H1 (cell line): ENCODE measurements around the gene EMX1. TPM values are rescaled to one million over a fixed set of nuclear protein-coding genes. Genes with fewer than 3 reads are reported as not detected.

Experiments used
- NRF1 ChIP-seq: IDR thresholded peaks from 2 replicates; pipeline ENCODE4 v1.6.1; 2011; ENCODE audit warnings: mild to moderate bottlenecking, low read depth, low read length, improper control_type of control experiment
- PHF8 ChIP-seq: fragments of 200-600 bp; sonication (generic); conservative IDR thresholded peaks from 2 replicates; pipeline ENCODE4 v1.7.1; 2012; ENCODE audit warnings: low read depth, mild to moderate bottlenecking, inconsistent platforms, low read length, moderate library complexity
- TAF7 ChIP-seq: optimal IDR thresholded peaks from 2 replicates; pipeline ENCODE3; 2011; ENCODE audit warnings: low read depth, mild to moderate bottlenecking, inconsistent platforms, low read length, moderate library complexity, borderline replicate concordance
- TCF12 ChIP-seq: IDR thresholded peaks from 2 replicates; pipeline ENCODE4 v1.6.1; 2011; ENCODE audit warnings: low read depth, mild to moderate bottlenecking, low read length
- polyA plus RNA-seq, 7 experiments: library from polyadenylated mRNA; depleted of rRNA in 3 of 7; stranded (reverse) in 5 of 7; unstranded in 2 of 7; fragments of >200 nt in 5 of 7; fragments of 200-250 nt in 2 of 7; gene quantifications; 1 replicate in 5 of 7; 2 replicates in 1 of 7; 4 replicates in 1 of 7; pipeline versions ENCODE4 v1.2.1 to v1.2.3, GENCODE V29; 2011 to 2013; ENCODE audit warnings: missing spikeins in 2 of 7, mixed read lengths in 2 of 7
- total RNA-seq: library from RNA; stranded (reverse); fragmentation: NEBNext Ultra II Directional; extraction: Animal tissue kit (Norgen Biotek cat#: 25700); gene quantifications from 2 replicates; pipeline ENCODE4 v1.2.1, GENCODE V29; 2021
- TF ChIP-seq, protein P1 (sequence below): fragments of 300-600 bp; sonication (generic); IDR thresholded peaks from 2 replicates; pipeline ENCODE4 v1.7.1; 2012; ENCODE audit warnings: low read length, moderate library complexity, mild to moderate bottlenecking, inconsistent platforms; ENCODE audit not compliant: insufficient replicate concordance
- TF ChIP-seq, protein P2 (sequence below): IDR thresholded peaks from 2 replicates; pipeline ENCODE4 v1.6.1; 2012; ENCODE audit warnings: low read length, inconsistent platforms

EMX1 gene
- total and polyA plus RNA-seq, 2 of the 8 experiments (the other 6 are each of a cell fraction or from before 2014, with no cell fraction given), result 2.4 to 4.9 TPM

DNA sequence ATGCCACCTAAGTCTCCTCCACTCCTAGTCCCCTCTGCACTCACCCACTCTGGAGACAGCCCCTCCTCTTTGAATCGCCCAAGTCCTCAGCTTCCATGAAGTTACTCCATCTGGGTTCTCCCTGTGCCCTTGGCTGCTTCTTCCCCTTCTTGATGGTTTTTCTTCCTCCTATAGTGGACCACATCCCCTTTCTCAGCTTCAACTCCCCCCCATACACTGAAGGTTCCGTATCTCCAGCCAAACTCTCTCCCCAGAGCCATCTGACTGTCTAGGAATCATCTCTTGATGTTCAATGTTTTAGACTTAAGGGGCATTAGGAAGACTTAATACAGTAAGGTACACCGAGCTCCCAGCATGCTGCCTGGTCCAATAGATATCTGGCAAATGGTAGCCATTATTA lies 39.6 kb downstream of the EMX1 start (continued):
- TF ChIP-seq, protein P1, sequence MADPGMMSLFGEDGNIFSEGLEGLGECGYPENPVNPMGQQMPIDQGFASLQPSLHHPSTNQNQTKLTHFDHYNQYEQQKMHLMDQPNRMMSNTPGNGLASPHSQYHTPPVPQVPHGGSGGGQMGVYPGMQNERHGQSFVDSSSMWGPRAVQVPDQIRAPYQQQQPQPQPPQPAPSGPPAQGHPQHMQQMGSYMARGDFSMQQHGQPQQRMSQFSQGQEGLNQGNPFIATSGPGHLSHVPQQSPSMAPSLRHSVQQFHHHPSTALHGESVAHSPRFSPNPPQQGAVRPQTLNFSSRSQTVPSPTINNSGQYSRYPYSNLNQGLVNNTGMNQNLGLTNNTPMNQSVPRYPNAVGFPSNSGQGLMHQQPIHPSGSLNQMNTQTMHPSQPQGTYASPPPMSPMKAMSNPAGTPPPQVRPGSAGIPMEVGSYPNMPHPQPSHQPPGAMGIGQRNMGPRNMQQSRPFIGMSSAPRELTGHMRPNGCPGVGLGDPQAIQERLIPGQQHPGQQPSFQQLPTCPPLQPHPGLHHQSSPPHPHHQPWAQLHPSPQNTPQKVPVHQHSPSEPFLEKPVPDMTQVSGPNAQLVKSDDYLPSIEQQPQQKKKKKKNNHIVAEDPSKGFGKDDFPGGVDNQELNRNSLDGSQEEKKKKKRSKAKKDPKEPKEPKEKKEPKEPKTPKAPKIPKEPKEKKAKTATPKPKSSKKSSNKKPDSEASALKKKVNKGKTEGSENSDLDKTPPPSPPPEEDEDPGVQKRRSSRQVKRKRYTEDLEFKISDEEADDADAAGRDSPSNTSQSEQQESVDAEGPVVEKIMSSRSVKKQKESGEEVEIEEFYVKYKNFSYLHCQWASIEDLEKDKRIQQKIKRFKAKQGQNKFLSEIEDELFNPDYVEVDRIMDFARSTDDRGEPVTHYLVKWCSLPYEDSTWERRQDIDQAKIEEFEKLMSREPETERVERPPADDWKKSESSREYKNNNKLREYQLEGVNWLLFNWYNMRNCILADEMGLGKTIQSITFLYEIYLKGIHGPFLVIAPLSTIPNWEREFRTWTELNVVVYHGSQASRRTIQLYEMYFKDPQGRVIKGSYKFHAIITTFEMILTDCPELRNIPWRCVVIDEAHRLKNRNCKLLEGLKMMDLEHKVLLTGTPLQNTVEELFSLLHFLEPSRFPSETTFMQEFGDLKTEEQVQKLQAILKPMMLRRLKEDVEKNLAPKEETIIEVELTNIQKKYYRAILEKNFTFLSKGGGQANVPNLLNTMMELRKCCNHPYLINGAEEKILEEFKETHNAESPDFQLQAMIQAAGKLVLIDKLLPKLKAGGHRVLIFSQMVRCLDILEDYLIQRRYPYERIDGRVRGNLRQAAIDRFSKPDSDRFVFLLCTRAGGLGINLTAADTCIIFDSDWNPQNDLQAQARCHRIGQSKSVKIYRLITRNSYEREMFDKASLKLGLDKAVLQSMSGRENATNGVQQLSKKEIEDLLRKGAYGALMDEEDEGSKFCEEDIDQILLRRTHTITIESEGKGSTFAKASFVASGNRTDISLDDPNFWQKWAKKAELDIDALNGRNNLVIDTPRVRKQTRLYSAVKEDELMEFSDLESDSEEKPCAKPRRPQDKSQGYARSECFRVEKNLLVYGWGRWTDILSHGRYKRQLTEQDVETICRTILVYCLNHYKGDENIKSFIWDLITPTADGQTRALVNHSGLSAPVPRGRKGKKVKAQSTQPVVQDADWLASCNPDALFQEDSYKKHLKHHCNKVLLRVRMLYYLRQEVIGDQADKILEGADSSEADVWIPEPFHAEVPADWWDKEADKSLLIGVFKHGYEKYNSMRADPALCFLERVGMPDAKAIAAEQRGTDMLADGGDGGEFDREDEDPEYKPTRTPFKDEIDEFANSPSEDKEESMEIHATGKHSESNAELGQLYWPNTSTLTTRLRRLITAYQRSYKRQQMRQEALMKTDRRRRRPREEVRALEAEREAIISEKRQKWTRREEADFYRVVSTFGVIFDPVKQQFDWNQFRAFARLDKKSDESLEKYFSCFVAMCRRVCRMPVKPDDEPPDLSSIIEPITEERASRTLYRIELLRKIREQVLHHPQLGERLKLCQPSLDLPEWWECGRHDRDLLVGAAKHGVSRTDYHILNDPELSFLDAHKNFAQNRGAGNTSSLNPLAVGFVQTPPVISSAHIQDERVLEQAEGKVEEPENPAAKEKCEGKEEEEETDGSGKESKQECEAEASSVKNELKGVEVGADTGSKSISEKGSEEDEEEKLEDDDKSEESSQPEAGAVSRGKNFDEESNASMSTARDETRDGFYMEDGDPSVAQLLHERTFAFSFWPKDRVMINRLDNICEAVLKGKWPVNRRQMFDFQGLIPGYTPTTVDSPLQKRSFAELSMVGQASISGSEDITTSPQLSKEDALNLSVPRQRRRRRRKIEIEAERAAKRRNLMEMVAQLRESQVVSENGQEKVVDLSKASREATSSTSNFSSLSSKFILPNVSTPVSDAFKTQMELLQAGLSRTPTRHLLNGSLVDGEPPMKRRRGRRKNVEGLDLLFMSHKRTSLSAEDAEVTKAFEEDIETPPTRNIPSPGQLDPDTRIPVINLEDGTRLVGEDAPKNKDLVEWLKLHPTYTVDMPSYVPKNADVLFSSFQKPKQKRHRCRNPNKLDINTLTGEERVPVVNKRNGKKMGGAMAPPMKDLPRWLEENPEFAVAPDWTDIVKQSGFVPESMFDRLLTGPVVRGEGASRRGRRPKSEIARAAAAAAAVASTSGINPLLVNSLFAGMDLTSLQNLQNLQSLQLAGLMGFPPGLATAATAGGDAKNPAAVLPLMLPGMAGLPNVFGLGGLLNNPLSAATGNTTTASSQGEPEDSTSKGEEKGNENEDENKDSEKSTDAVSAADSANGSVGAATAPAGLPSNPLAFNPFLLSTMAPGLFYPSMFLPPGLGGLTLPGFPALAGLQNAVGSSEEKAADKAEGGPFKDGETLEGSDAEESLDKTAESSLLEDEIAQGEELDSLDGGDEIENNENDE, result no peak
- TF ChIP-seq TAF7 (no peak), PHF8 (no peak), TCF12 (no peak), NRF1 (no peak)
- TF ChIP-seq, protein P2, sequence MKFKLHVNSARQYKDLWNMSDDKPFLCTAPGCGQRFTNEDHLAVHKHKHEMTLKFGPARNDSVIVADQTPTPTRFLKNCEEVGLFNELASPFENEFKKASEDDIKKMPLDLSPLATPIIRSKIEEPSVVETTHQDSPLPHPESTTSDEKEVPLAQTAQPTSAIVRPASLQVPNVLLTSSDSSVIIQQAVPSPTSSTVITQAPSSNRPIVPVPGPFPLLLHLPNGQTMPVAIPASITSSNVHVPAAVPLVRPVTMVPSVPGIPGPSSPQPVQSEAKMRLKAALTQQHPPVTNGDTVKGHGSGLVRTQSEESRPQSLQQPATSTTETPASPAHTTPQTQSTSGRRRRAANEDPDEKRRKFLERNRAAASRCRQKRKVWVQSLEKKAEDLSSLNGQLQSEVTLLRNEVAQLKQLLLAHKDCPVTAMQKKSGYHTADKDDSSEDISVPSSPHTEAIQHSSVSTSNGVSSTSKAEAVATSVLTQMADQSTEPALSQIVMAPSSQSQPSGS, result no peak
